HG03521 (cell line): ENCODE results near the gene BOLA3.
"Not testable (repeated sequence)": the region's sequence is repeated elsewhere in the genome, so short reads cannot be mapped to it uniquely, and the experiment has no call there.

ENCODE experiments used
- ATAC-seq: cut with Tn5 transposase; IDR thresholded peaks from one replicate; pipeline ENCODE4 v1.9.1; 2021; ENCODE audit warnings: mild to moderate bottlenecking, moderate library complexity; ENCODE audit not compliant: unreplicated experiment

BOLA3 gene

GRCh38 chr2:74105413-74105812 is 42.3 kb downstream of the BOLA3 start:
- ATAC-seq, result no peak

GRCh38 chr2:74104839-74105238 is 42.9 kb downstream of the BOLA3 start:
- ATAC-seq, result no peak

- no peak for ATAC-seq
Measured at GRCh38 chr2:74103763-74104162, 43.9 kb downstream of the BOLA3 start.

GRCh38 chr2:74102516-74102915 is 45.2 kb downstream of the BOLA3 start:
- no peak for ATAC-seq

GRCh38 chr2:74101574-74102300 is 46.0 kb downstream of the BOLA3 start:
- ATAC-seq, result no peak

GRCh38 chr2:74100254-74101216 is 47.2 kb downstream of the BOLA3 start:
- no peak for ATAC-seq

- no peak for ATAC-seq
Measured at GRCh38 chr2:74099835-74100234, 47.9 kb downstream of the BOLA3 start.

GRCh38 chr2:74099271-74099670 is 48.4 kb downstream of the BOLA3 start:
- no peak for ATAC-seq

GRCh38 chr2:74097574-74097973 is 50.1 kb downstream of the BOLA3 start:
- no peak for ATAC-seq

GRCh38 chr2:74096052-74096451 is 51.7 kb downstream of the BOLA3 start:
- no peak for ATAC-seq

- no peak for ATAC-seq
Measured at GRCh38 chr2:74095632-74096031, 52.1 kb downstream of the BOLA3 start.

- no peak for ATAC-seq
Measured at GRCh38 chr2:74094291-74094690, 53.4 kb downstream of the BOLA3 start.

- no peak for ATAC-seq
Measured at GRCh38 chr2:74093840-74094239, 53.9 kb downstream of the BOLA3 start.

- ATAC-seq, result no peak
Measured at GRCh38 chr2:74093426-74093825, 54.3 kb downstream of the BOLA3 start.

GRCh38 chr2:74092275-74092674 is 55.4 kb downstream of the BOLA3 start:
- no peak for ATAC-seq

- ATAC-seq, result no peak
Measured at GRCh38 chr2:74091391-74091790, 56.3 kb downstream of the BOLA3 start.

GRCh38 chr2:74089816-74090745 is 57.6 kb downstream of the BOLA3 start:
- ATAC-seq, result no peak

GRCh38 chr2:74088676-74089075 is 59.0 kb downstream of the BOLA3 start:
- ATAC-seq, result not testable (repeated sequence)

- no peak for ATAC-seq
Measured at GRCh38 chr2:74087696-74088095, 60.0 kb downstream of the BOLA3 start.

- ATAC-seq, result no peak
Measured at GRCh38 chr2:74086021-74086420, 61.7 kb downstream of the BOLA3 start.
